ENCODE data around the gene ROR1. TPM values are rescaled to one million over a fixed set of nuclear protein-coding genes. Genes with fewer than 3 reads are reported as not detected.

The ROR1 gene
- total RNA-seq, 6 experiments from 2014 or later: 0.04 to 0.58 (median 0.37) TPM

- intact Hi-C loops (cut with DNase I): no loop called here
- ATAC-seq: no peak
- H3K4me3 ChIP-seq: no peak overlapping the region
Observed at GRCh38 chr1:63861052-63861691, 87.4 kb downstream of the ROR1 start.

GRCh38 chr1:63863145-63863544 is 89.3 kb downstream of the ROR1 start:
- no peak overlapping the region for H3K4me3 ChIP-seq
- no peaks in the 10 kb centered on the region for H3K9me3 ChIP-seq
- intact Hi-C loops (cut with DNase I): no loop called here
- DNase-seq (no peak), ATAC-seq (no peak)
- H3K27ac ChIP-seq: no peak overlapping the region
- no peak for TF ChIP-seq CTCF (IDR thresholded peaks at IDR 0.05)
- TF ChIP-seq POLR2A (IDR thresholded peaks at IDR 0.05): no peak
- no peaks in the 10 kb centered on the region for H3K4me1 ChIP-seq
- no peaks in the 10 kb centered on the region for H3K36me3 ChIP-seq
- 67% methylated on average over 3 of the region's 3 CpGs for WGBS (ENCODE audit: insufficient coverage, low coverage, low lambda C conversion rate, missing lambda C conversion rate)
- no peaks in the 10 kb centered on the region for H3K27me3 ChIP-seq

More at GRCh38 chr1:63861052-63861691, 87.4 kb downstream of the ROR1 start:
- no peaks in the 10 kb centered on the region for H3K9me3 ChIP-seq
- TF ChIP-seq CTCF (IDR thresholded peaks at IDR 0.05) (no peak), POLR2A (IDR thresholded peaks at IDR 0.05) (no peak)
- H3K27me3 ChIP-seq: no peaks in the 10 kb centered on the region
- no peak for DNase-seq
- H3K36me3 ChIP-seq: no peaks in the 10 kb centered on the region
- 79% methylated on average over 6 of the region's 6 CpGs for WGBS (ENCODE audit: insufficient coverage, low coverage, low lambda C conversion rate, missing lambda C conversion rate)
- H3K4me1 ChIP-seq: no peaks in the 10 kb centered on the region
- H3K27ac ChIP-seq: no peak overlapping the region

GRCh38 chr1:63864224-63864641 is 90.4 kb downstream of the ROR1 start:
- TF ChIP-seq CTCF (IDR thresholded peaks at IDR 0.05): no peak
- no peak for TF ChIP-seq POLR2A (IDR thresholded peaks at IDR 0.05)
- H3K36me3 ChIP-seq: no peaks in the 10 kb centered on the region
- 92% methylated on average over 2 of the region's 4 CpGs for WGBS (ENCODE audit: insufficient coverage, low coverage, low lambda C conversion rate, missing lambda C conversion rate)

GRCh38 chr1:63865561-63865960 is 91.7 kb downstream of the ROR1 start:
- WGBS (ENCODE audit: insufficient coverage, low coverage, low lambda C conversion rate, missing lambda C conversion rate): 63% methylated on average over 4 of the region's 4 CpGs
- Histone ChIP-seq H3K27me3 (no peaks in the 10 kb centered on the region), H3K4me1 (no peaks in the 10 kb centered on the region), H3K27ac (no peak overlapping the region), H3K9me3 (no peaks in the 10 kb centered on the region), H3K4me3 (no peak overlapping the region), H3K36me3 (no peaks in the 10 kb centered on the region)
- TF ChIP-seq CTCF (IDR thresholded peaks at IDR 0.05) (no peak), POLR2A (IDR thresholded peaks at IDR 0.05) (no peak)
- no peak for DNase-seq
- intact Hi-C loops (cut with DNase I): no loop called here
- no peak for ATAC-seq

More at GRCh38 chr1:63864224-63864641, 90.4 kb downstream of the ROR1 start:
- Histone ChIP-seq H3K9me3 (no peaks in the 10 kb centered on the region), H3K27me3 (no peaks in the 10 kb centered on the region), H3K4me1 (no peaks in the 10 kb centered on the region), H3K4me3 (no peak overlapping the region), H3K27ac (no peak overlapping the region)
- ATAC-seq: no peak
- no peak for DNase-seq
- intact Hi-C loops (cut with DNase I): no loop called here

Measured in right lobe of liver (tissue), 6 donors.